Right renal cortex interstitium (tissue), 3 donors: Measurements from ENCODE around the gene FILIP1L. TPM values are rescaled to one million over a fixed set of nuclear protein-coding genes. Genes with fewer than 3 reads are reported as not detected.

Experiments
- DNase-seq, 3 donors: peaks; one replicate each; pipeline ENCODE4 v3.0.0-alpha.2; 2013; ENCODE audit warnings: low read depth in 3 of 3, low spot score in 2 of 3
- polyA plus RNA-seq, 3 donors: library from polyadenylated mRNA; unstranded; fragments of 120-200 nt; gene quantifications; one replicate each; pipeline ENCODE4 v1.2.1, GENCODE V29; 2013; ENCODE audit not compliant: insufficient read length in 3 of 3

Gene FILIP1L
- polyA plus RNA-seq, 3 donors: 20.4 to 22.5 (median 21.5) TPM

GRCh38 chr3:100047455-100048141 is 66.7 kb downstream of the FILIP1L start:
- no peak for DNase-seq

- DNase-seq: no peak
These were observed 67.3 kb downstream of the FILIP1L start for GRCh38 chr3:100046986-100047385.

GRCh38 chr3:100045696-100046095 is 68.6 kb downstream of the FILIP1L start:
- DNase-seq: no peak

- no peak for DNase-seq
These were observed 69.9 kb downstream of the FILIP1L start for GRCh38 chr3:100044369-100044768.

- no peak for DNase-seq
These were observed 71.0 kb downstream of the FILIP1L start for GRCh38 chr3:100043271-100043670.

- no peak for DNase-seq
These were observed 71.9 kb downstream of the FILIP1L start for GRCh38 chr3:100042166-100042981.

- DNase-seq: peak in 2 of 3 donors; percentile 48 to 56
These were observed 73.0 kb downstream of the FILIP1L start for GRCh38 chr3:100041328-100041749.

- DNase-seq: no peak
These were observed 73.7 kb downstream of the FILIP1L start for GRCh38 chr3:100040451-100041225.

- no peak for DNase-seq
These were observed 75.2 kb downstream of the FILIP1L start for GRCh38 chr3:100039075-100039474.

- no peak for DNase-seq
These were observed 80.3 kb downstream of the FILIP1L start for GRCh38 chr3:100033903-100034471.

GRCh38 chr3:100033184-100033583 is 81.1 kb downstream of the FILIP1L start:
- no peak for DNase-seq

- no peak for DNase-seq
These were observed 82.1 kb downstream of the FILIP1L start for GRCh38 chr3:100032243-100032642.

GRCh38 chr3:100030914-100031425 is 83.3 kb downstream of the FILIP1L start:
- no peak for DNase-seq

- no peak for DNase-seq
These were observed 84.0 kb downstream of the FILIP1L start for GRCh38 chr3:100030346-100030745.

- DNase-seq: no peak
These were observed 84.6 kb downstream of the FILIP1L start for GRCh38 chr3:100029689-100030088.

GRCh38 chr3:100029052-100029451 is 85.2 kb downstream of the FILIP1L start:
- DNase-seq: no peak

- no peak for DNase-seq
These were observed 87.0 kb downstream of the FILIP1L start for GRCh38 chr3:100027321-100027720.

GRCh38 chr3:100024520-100025303 is 89.6 kb downstream of the FILIP1L start:
- no peak for DNase-seq

- no peak for DNase-seq
These were observed 90.7 kb downstream of the FILIP1L start for GRCh38 chr3:100023595-100023994.

GRCh38 chr3:100023150-100023549 is 91.2 kb downstream of the FILIP1L start:
- no peak for DNase-seq
